NCI-H69 (cell line): ENCODE results near the gene CANX.
A peak's percentile ranks its signal among the peaks of the same experiment; 100 is the strongest.
"Not testable (repeated sequence)": the region's sequence is repeated elsewhere in the genome, so short reads cannot be mapped to it uniquely, and the experiment has no call there.

Experiments
- DNase-seq: peaks from one replicate; lab custom pipeline; 2025; lab: John Stamatoyannopoulos, UW

The CANX gene

DNA sequence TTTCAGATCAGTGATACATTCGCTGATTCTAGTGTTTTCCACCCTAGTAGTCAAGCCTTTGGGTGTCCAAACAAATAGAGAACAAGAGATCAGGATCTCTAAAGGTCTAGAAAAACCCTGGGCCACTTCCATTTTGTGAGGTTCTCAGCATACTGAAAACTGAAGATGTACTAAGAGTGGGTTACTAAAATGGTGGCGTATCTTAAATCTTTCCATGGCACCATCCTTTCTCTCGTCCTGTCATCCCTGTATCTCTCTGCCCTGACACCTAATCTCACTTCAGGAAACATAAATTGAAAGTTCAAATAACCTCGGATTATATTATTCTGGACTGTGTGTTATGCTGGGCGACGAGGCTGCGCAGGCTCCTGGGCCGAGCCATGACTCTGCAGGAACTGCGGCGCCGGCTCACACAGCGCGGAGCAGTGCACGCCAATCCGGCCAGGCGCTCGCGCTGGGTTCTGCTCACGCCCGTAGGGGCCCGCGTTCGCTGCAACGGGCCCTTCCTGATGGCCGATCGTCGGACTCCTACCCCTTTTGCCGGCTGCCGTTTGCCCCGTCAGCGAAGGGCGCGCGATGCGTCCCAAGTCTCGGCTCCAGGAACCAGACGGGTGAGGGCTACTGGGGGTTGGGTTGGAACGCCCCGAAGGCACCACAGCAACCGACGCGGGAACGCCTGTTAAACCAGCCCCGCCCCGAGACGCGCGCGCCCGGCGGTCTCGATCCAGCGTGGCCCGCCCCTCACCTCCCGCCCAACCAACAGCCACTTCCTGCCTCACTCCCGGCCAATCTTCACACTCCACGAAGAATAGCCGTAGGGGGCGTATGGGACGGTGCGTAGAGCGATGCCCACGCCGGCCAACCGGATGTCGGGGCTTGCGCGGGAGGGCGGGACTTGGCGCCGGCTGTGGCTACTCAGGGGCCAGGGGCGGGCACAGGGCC is 503 bp upstream of the CANX start:
- peak; percentile 100 for DNase-seq

- peak; percentile 67 for DNase-seq
Observed at GRCh38 chr5:179699616-179700237, 960 bp downstream of the CANX start.

DNA sequence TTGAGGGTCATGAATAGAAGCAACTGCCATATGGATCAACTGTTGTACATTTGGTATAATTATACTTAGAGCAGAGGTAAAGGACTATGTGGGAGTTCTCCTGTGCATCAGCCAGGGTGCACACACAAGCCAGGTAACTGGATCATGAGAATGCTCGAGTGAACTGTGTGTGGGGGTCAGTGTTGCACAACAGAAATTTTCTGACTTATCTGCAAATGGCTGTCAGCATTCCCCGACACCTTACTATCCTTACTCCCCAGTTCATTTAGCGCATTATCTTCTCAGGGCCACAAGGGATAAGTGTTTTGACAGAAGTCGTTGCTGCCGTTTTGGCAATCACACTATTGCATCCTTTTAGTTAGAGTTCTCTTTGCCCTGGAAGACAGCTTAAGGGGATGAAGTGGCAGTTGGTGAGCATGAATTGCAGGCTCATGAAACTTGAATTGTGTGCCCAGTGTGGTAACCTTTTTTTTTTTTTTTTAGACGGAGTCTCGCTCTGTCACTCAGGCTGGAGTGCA is 1.7 kb downstream of the CANX start:
- peak; percentile 29 for DNase-seq

GRCh38 chr5:179716286-179716685 is 17.5 kb downstream of the CANX start:
- DNase-seq: no peak

DNA sequence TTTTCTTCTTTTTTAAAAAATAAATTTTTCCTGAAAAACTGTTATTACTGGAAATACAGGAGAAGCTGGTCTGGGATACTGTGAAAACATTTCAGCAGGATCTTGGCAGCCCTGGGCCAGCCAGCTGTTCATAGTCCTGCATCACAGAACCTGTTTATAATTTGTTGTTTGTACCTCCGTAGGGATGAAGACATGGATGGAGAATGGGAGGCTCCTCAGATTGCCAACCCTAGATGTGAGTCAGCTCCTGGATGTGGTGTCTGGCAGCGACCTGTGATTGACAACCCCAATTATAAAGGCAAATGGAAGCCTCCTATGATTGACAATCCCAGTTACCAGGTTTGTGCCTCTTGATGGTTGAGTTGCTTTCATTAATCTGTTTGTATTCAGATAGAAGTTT is 21.5 kb downstream of the CANX start:
- DNase-seq: no peak

DNA sequence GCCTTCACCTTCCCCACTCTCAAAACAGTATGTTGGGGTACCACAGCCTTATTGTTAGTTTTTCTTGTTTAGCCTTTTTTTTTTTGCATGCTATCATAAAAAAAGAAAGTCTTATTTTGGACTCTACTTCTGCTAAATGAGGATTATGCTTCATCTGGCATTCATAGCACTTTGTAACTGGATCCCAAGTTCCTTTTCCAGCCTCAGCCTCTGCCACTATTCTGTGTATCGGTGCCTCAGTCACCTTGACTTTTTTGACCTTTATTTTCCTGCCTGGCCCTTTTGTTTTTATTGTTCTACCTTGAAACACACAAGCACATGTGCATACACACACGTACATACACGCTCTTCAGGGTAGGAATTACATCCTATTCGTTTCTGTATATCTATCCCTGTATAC is 25.4 kb downstream of the CANX start:
- no peak for DNase-seq

GRCh38 chr5:179727106-179727505 is 28.3 kb downstream of the CANX start:
- DNase-seq: no peak

DNA sequence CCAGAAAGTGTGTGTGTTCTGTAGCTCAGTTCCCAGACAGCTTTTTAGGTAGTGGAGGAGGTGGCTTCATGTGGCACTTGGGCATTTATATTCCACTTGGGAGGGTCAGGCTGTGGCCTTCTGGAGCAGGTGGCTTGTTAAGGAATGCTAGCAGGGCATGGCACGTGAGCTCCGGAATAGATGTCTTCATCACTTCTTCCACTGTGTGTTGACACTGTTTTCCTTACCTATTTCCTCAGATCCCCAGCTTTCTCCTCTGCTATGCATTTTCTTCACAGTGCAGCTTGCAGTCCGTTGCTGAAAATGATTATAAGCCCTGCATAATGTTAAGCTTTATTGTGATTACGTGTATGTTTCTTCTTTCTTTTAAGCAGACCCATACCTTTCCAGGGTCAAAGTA is 30.5 kb downstream of the CANX start:
- no peak for DNase-seq

DNA sequence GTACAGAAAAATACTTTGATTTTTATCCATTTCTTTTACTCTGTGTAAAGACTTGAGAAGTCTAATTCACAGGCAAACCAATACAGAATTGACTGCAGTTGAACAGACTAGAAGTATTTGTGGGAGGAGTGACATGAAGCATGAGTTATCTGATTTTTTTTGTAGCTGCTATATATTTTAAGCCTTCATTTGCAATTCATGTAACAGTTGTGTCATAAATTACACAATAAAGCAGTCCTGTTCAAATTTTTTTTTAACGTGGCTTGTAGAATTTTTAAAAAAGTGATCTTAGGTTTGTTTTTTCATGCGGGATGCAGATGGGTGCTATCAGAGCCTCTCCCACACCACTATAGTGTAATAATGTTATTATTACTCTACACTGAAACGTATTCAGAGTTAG is 31.0 kb downstream of the CANX start:
- no peak for DNase-seq

- no peak for DNase-seq
Observed at GRCh38 chr5:179730356-179730755, 31.6 kb downstream of the CANX start.

GRCh38 chr5:179730852-179731251 is 32.1 kb downstream of the CANX start:
- DNase-seq: no peak

GRCh38 chr5:179731791-179732411 is 33.1 kb downstream of the CANX start:
- DNase-seq: no peak

GRCh38 chr5:179732412-179732917 is 33.7 kb downstream of the CANX start, which contains the start of gene MAML1:
Gene MAML1, plus strand, starts transcription at chr5:179732822. Its CDS starts 291 bp downstream, at chr5:179733113.
- peak; percentile 100 for DNase-seq

GRCh38 chr5:179732918-179733771 is 34.4 kb downstream of the CANX start:
- peak; percentile 77 for DNase-seq

GRCh38 chr5:179733772-179734126 is 35.0 kb downstream of the CANX start:
- no peak for DNase-seq

DNA sequence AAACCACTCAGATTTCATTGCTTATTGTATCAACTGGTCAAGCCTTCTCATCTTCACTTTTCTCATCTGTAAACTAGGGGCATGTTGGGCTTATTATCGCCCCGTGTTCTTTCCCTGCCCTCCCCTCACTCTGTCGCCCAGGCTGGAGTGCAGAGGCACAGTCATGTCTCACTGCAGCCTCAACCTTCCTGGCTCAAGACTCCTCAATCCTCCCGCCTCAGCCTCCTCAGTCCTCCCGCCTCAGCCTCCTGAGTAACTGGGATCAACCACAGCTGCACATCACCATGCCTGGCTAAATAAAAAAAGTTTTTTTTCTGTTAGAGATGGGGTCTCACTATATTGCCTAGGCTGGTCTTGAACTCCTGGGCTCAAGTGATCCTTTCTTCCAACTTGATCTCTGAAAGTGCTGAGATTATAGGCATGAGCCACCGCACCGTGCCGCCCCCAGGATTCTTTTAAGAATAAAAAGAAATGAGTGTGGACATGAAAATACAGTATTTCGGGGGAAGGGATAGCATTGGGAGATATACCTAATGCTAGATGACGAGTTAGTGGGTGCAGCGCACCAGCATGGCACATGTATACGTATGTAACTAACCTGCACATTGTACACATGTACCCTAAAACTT is 35.9 kb downstream of the CANX start:
- no peak for DNase-seq

GRCh38 chr5:179738742-179739141 is 40.0 kb downstream of the CANX start:
- DNase-seq: no peak

GRCh38 chr5:179744106-179744505 is 45.3 kb downstream of the CANX start:
- DNase-seq: not testable (repeated sequence)

- no peak for DNase-seq
Observed at GRCh38 chr5:179746872-179747271, 48.1 kb downstream of the CANX start.

DNA sequence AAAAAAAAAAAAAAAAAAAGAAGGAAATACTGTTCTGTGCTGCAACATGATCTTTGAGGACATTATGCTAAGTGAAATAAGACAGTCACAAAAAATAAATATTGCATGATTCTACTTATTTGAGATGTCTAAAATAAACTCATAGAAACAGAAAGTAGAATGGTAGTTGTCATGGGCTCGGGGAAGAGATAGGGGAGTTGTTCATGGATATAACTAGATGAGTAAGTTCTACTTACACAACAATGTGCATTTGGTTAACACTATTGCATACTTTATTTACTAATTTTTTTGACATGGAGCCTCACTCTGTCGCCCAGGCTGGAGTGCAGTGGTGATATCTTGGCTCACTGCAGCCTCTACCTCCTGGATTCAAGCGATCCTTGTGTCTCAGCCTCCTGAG is 49.0 kb downstream of the CANX start:
- DNase-seq: no peak
